GM10847 (cell line): Measurements from ENCODE around the gene CHRNA9.

ENCODE experiments used
- POLR2A ChIP-seq: IDR thresholded peaks from 2 replicates; pipeline ENCODE4 v1.6.1; 2011; ENCODE audit not compliant: insufficient read length; ENCODE audit errors: extremely low read depth

CHRNA9 gene

DNA sequence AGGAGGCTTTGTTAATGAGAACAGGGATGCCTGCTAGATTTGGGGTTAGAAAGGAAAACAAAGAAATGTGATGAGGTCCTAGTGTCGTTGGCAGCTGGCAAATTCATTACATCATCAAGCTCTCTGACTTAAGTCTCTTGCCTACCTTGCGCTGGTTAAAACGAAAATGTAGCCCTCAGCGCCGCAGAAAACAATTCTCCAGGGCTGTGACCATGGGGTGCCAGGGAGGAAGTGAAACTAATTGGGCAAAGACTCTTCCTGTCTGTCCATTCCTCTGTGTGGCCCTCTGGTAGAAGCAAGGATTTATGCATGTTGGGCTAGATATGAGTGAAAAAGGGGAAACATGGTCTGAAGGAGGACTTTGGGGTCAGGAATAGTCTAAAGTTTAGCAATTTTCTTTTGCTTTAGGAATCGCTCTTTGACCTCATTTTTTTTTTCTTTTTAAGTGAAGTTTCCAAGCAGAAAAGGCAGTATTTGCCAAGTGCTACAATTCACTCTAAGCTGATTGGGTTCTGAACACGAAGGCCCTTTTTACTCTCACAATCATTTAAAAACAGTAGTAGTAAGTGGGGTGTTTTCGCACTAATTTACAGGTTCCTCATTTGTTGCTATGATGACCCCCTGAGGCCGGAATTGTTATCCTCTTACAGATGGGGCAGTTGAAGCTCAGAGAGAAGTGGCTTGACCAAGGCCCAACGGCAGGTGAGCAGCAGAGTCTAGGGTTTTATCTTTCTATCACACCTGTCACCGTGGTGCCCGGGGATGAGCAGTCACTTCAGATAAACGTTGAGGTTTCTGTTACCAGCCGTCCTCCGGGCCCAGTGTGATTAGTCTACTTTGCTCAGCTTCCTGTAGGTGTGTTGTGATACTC lies 27.3 kb upstream of the CHRNA9 start:
- no peak for TF ChIP-seq POLR2A

- no peak for TF ChIP-seq POLR2A
These were observed 26.5 kb upstream of the CHRNA9 start for GRCh38 chr4:40308528-40309122.

GRCh38 chr4:40309250-40309774 lies 25.8 kb upstream of the CHRNA9 start:
- no peak for TF ChIP-seq POLR2A

GRCh38 chr4:40310225-40310624 lies 24.9 kb upstream of the CHRNA9 start:
- no peak for TF ChIP-seq POLR2A

DNA sequence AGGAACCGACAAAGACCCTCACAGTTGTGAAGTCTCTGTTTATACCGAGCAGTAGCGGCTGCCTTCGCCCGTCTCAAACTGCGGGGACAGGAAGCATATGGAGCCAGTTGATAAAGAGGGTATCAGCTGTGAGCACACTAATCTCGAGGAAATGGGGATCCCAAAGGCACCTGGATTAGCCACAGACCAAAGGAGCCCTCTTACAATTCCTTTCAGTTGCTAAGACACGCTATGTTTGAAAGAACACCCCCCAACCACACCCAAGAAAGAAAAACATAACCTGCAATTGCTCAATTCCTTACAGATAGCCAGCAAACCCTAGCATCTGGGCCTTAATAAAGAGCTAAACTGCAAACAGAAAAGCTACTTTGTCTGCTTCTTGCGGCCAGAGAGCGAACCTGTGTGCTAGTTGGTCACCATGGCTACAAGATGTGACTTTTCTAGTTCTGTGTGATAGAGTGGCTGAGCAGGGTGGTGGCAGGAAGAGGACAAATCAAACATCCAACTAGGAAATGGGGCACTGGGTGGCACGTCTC lies 23.3 kb upstream of the CHRNA9 start:
- no peak for TF ChIP-seq POLR2A

DNA sequence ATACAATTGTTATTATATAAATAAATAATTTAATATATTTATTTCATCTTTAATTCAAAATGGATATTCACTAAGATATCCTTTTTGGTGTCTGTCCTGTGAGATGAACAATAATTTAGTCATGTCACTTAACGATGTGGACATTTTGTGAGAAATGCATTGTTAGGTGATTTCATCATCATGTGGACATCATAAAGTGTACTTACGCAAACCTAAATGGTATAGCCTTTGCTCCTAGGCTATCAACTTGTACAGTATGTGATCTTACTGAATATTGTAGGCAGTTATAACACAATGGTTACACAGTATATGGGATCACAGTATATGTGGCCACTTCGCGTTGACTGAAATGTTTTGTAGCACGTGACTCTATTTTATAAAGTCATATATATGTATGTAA lies 20.2 kb upstream of the CHRNA9 start:
- TF ChIP-seq POLR2A, result no peak

- TF ChIP-seq POLR2A, result no peak
These were observed 18.8 kb upstream of the CHRNA9 start for GRCh38 chr4:40316333-40316781.

DNA sequence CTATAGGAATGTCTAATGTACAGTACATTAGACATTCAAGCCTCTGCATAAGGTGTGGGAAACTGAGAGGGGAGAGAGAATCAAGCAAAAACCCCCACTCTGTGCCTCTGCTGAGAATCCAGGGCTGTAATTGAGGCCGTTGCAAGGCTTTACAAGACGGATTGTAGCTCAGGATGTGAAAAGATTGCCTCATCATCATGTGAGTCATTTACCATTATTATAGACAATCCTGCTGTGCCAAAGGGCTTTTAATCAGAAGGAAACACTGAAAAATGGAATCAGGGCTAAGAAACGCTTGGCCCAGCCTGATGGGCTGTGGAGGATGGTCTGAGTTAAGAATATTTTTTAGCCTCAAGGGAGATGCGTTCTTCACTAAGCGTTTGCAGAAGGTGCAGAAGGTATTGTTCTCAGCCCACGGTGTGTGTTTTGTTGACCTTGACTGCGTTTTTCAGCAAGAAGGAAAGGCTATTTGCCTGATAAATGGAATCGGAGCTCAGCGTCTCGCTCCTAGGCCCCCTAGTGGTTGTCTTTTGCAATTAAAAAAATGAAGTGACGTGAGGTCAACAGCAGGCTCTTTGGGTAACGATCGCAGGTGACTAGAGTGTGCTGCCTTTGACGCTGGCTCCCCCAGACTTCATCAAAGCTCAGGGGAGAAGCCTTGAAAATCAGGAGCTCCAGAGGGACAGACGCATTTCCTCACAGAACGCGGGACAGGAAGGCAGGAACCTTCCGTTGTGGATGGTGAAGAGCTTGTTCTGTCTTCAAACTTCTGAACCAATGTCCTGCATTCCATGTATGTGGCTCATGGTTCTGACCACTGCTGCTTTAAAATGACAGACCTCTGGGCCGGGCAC lies 18.1 kb upstream of the CHRNA9 start:
- TF ChIP-seq POLR2A, result no peak

DNA sequence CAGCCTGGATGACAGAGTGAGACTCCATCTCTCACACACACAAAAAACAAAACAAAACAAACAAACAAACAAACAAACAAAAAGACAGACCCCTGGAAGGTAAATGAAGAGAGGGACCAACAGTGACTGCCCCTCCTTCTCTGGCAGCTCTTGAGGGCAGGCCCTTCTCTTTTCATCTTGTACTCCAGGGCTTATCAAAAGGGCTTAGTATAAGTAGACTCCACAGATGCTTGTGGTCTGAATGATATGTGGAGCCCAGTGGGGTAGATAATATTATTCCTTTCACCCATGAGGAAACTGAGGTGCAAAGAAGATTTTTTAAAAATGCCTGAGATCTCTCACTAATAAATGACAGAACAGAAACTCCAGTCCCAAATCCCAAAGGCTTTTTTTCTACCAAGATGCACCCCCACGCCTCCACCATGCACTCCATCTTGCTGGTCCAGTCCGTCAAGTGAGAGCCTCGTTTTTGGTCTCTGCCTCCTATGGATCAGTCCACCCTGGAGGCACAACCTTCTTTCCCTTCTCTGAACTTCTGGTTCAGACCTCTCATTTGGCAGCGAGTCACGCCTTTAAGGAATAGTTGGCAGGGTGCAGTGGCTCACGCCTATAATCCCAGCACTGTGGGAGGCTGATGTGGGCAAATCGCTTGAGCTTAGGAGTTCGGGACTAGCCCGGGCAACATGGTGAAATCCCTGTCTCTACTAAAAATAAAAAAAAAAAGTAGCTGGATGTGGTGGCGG lies 17.0 kb upstream of the CHRNA9 start:
- TF ChIP-seq POLR2A, result no peak

DNA sequence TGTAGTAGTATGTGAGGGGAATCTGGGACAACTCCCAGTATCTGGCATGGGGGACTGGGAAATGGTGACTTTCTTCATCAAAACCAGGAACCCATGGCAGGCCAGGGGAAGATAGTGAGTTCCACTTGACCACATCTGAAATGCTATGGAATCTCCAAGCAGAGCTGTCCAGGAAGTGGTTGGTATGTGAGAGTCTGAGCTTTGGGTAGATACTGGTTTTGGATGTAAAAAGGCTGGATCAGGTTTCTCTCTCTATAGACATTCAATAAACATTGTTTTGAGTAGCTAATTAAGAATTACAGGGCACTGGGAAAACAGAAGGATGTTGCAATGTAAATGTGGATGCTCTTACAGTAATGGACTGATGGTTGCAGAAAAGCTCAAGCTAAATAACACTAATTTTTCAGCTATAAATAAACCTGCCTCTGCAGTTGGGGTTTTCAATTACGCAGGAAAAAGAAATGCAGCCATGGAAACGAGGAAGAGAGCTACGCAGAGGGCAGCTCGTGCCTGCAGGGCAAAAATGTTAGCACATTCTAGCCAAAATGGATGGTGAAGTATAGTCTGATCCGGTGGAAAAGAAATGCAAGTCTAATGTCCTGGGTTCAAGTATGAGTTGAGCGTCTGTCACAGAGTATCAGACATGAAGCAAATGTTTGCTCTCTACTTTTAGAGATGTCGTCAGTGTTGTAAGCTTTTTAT lies 13.4 kb upstream of the CHRNA9 start:
- TF ChIP-seq POLR2A, result no peak

DNA sequence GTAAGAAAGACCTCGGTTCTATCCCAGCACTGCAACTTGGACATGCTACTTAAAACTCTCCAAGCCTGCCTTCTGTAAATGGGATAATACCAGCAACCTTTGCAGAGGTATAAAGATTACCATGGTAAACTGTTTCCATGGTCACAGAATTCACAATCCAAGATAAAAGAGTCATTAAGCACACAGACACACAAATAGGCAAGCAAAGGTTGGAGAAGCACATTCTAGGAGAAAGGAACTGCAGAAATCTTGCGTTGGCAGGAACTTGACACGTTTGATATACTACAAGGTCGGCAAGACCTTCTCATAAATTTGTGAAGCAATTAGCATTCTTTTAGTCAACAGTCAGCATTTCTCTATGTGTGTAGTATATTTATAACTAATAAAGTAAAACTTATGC lies 12.3 kb upstream of the CHRNA9 start:
- TF ChIP-seq POLR2A, result no peak

- TF ChIP-seq POLR2A, result no peak
These were observed 11.3 kb upstream of the CHRNA9 start for GRCh38 chr4:40323866-40324265.

- no peak for TF ChIP-seq POLR2A
These were observed 9.6 kb upstream of the CHRNA9 start for GRCh38 chr4:40325406-40326019.
